Gastroesophageal sphincter (tissue), 3 donors: Measurements from ENCODE around the gene FCGBP.

ENCODE experiments used
- EP300 ChIP-seq: sonication (generic); formaldehyde crosslinking; IDR thresholded peaks from one replicate; pipeline ENCODE4 v1.6.1; 2017; ENCODE audit warnings: antibody characterized with exemption, mild to moderate bottlenecking
- POLR2A ChIP-seq, 2 donors: fragments of 450-650 bp; IDR thresholded peaks; one replicate each; pipeline ENCODE4 v1.6.1; 2017; ENCODE audit warnings: antibody characterized with exemption in 2 of 2, mild to moderate bottlenecking in 2 of 2, moderate library complexity in 1 of 2
- POLR2AphosphoS5 ChIP-seq: sonication (generic); formaldehyde crosslinking; IDR thresholded peaks from one replicate; pipeline ENCODE4 v1.6.1; 2017; ENCODE audit warnings: antibody characterized with exemption
- TF ChIP-seq, protein P1 (sequence below), 4 experiments: fragments of 200-600 bp in 2 of 4; fragments of 450-650 bp in 2 of 4; sonication (generic) in 1 of 4; IDR thresholded peaks; one replicate each; pipeline ENCODE4 v1.5.1; 2017 to 2019; ENCODE audit warnings: antibody characterized with exemption in 4 of 4, mild to moderate bottlenecking in 2 of 4, moderate library complexity in 2 of 4

DNA sequence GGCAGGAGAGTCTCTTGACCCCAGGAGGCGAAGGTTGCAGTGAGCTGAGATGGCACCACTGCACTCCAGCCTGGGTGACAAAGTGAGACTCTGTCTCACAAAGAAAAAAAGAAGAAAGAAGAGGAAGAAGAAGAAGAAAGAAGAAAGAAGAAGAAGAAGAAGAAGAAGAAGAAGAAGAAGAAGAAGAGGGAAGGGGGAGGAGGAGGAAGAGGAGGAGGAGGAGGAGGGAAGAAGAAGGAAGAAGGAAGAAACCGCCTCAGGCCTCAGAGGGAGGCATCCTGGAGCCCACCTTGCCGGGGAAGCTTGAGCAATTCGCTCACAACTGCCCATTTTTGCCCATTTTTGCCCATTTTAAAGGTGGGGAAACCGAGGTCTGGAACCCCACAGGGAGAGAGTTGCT is 9.5 kb downstream of the FCGBP start:
- TF ChIP-seq, protein P1, sequence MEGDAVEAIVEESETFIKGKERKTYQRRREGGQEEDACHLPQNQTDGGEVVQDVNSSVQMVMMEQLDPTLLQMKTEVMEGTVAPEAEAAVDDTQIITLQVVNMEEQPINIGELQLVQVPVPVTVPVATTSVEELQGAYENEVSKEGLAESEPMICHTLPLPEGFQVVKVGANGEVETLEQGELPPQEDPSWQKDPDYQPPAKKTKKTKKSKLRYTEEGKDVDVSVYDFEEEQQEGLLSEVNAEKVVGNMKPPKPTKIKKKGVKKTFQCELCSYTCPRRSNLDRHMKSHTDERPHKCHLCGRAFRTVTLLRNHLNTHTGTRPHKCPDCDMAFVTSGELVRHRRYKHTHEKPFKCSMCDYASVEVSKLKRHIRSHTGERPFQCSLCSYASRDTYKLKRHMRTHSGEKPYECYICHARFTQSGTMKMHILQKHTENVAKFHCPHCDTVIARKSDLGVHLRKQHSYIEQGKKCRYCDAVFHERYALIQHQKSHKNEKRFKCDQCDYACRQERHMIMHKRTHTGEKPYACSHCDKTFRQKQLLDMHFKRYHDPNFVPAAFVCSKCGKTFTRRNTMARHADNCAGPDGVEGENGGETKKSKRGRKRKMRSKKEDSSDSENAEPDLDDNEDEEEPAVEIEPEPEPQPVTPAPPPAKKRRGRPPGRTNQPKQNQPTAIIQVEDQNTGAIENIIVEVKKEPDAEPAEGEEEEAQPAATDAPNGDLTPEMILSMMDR (IDR thresholded peaks at IDR 0.05) = no peak
- TF ChIP-seq POLR2AphosphoS5 (no peak), EP300 (no peak), POLR2A (IDR thresholded peaks at IDR 0.05) (no peak)
